Fibroblast of lung (primary cell): ENCODE measurements around the gene ARFGEF2. TPM values are rescaled to one million over a fixed set of nuclear protein-coding genes. Genes with fewer than 3 reads are reported as not detected.

Experiments used
- DNase-seq, 2 donors: peaks; one replicate each; pipeline versions ENCODE4 v3.0.0 to v3.0.0-alpha.2; 2010; ENCODE audit warnings: low read depth in 2 of 2
- H2AFZ ChIP-seq: 2 replicates; pipeline ENCODE4 v1.5.1; 2012; ENCODE audit warnings: low read length, control low read depth, inconsistent platforms
- H3K27ac ChIP-seq: 2 replicates; pipeline ENCODE4 v1.5.1; 2011; ENCODE audit warnings: low read length, control low read depth; ENCODE audit not compliant: insufficient read depth
- H3K27me3 ChIP-seq: 2 replicates; pipeline ENCODE4 v1.5.1; 2011; ENCODE audit warnings: mild to moderate bottlenecking, low read length; ENCODE audit not compliant: control insufficient read depth, insufficient read depth
- H3K36me3 ChIP-seq: 2 replicates; pipeline ENCODE4 v1.5.1; 2011; ENCODE audit warnings: low read length; ENCODE audit not compliant: control insufficient read depth, insufficient read depth
- H3K4me1 ChIP-seq: 2 replicates; pipeline ENCODE4 v1.5.1; 2011; ENCODE audit warnings: low read length; ENCODE audit not compliant: control insufficient read depth, insufficient read depth; ENCODE audit errors: extremely low read depth
- H3K4me2 ChIP-seq: 2 replicates; pipeline ENCODE4 v1.5.1; 2011; ENCODE audit warnings: low read length, control low read depth; ENCODE audit not compliant: insufficient read depth; ENCODE audit errors: extremely low read depth
- H3K4me3 ChIP-seq, 4 experiments: fragments of 200-600 bp in 1 of 4; sonication (generic) in 1 of 4; replicated peaks in 1 of 4; 2 replicates each; pipeline ENCODE4 v1.5.1; 2011 to 2016; ENCODE audit warnings: low read length in 4 of 4, low read depth in 3 of 4, mild to moderate bottlenecking in 3 of 4, control low read depth in 2 of 4, inconsistent platforms in 1 of 4, mixed read lengths in 1 of 4; ENCODE audit not compliant: insufficient read depth in 1 of 4; ENCODE audit errors: control extremely low read depth in 1 of 4
- H3K79me2 ChIP-seq: 2 replicates; pipeline ENCODE4 v1.5.1; 2012; ENCODE audit warnings: mild to moderate bottlenecking, low read length, inconsistent platforms; ENCODE audit not compliant: control insufficient read depth, insufficient read depth
- H3K9ac ChIP-seq: 2 replicates; pipeline ENCODE4 v1.5.1; 2011; ENCODE audit warnings: mild to moderate bottlenecking, low read length, control low read depth; ENCODE audit not compliant: insufficient read depth
- H3K9me3 ChIP-seq: 2 replicates; pipeline ENCODE4 v1.5.1; 2012; ENCODE audit warnings: low read depth, low read length; ENCODE audit not compliant: control insufficient read depth, insufficient read depth
- H4K20me1 ChIP-seq: 2 replicates; pipeline ENCODE4 v1.5.1; 2011; ENCODE audit warnings: low read length; ENCODE audit not compliant: control insufficient read depth, insufficient read depth; ENCODE audit errors: extremely low read depth
- EZH2 ChIP-seq: IDR thresholded peaks from 2 replicates; pipeline ENCODE4 v1.5.1; 2012; ENCODE audit warnings: low read length, control low read depth, mild to moderate bottlenecking; ENCODE audit errors: missing control alignments
- polyA plus RNA-seq, 2 donors: library from polyadenylated mRNA; depleted of rRNA in 1 of 2; stranded (reverse) in 1 of 2; unstranded in 1 of 2; fragments of >200 nt; gene quantifications; 2 replicates each; pipeline ENCODE4 v1.2.1, GENCODE V29; 2011 to 2012; ENCODE audit warnings: missing spikeins in 1 of 2
- total RNA-seq: library from RNA; depleted of rRNA; stranded (reverse); fragments of >200 nt; gene quantifications from 2 replicates; pipeline ENCODE4 v1.2.1, GENCODE V29; 2014
- TF ChIP-seq, protein P1 (sequence below), 2 donors: IDR thresholded peaks in 1 of 2; conservative IDR thresholded peaks in 1 of 2; 1 replicate in 1 of 2; 2 replicates in 1 of 2; pipeline ENCODE4 v1.5.1; 2011 to 2012; ENCODE audit warnings: low read length in 2 of 2, control low read depth in 1 of 2, inconsistent platforms in 1 of 2, low read depth in 1 of 2, mild to moderate bottlenecking in 1 of 2

Gene ARFGEF2
- total and polyA plus RNA-seq, 2 donors (not counting 1 experiment from before 2014, with no cell fraction given), result 17.3 to 42.8 TPM

DNA sequence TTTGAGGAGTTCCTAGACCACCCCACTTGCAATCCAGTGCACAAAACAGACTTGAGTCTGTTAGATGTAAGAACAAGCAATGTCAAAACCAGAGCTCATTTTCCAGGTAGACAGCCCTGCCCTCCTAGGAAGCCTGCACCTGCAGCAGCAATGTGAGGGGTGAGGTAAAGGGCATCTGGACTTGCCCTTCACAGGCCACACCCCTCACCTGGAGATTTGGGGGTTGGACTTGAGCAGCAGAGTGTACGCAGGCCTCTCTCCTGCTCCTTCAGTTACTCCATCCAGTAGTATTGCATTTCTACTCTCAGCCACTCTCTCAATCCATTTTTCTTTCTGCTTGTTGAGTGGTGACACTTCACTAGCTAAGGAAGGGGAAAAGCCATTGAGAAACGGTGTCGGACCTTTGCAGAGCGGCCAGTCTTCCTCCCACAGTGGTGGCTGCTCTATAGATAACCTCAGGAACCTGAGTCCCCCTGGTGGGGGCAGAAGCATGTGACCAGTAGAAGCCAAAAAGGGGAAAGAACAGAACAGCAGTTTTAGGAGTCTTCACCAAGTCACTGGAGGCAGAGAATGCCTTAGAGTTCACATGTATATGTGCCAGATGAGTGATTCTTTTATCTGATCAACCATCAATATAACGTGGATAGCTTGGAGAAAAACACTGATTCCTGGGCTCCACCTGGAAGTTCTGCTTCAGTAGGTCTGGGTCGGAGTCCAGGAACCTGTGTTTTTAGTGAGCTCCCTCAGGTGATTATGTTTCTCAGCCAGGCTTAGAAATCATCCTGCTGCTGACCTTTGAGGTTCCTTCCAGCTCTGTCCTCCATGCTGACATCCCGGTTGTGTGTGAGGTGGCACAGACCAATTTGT lies 28.0 kb downstream of the ARFGEF2 start:
- Histone ChIP-seq H3K79me2 (no peaks in the 10 kb centered on the region), H3K9ac (no peak overlapping the region), H4K20me1 (no peaks in the 10 kb centered on the region), H3K27ac (no peak overlapping the region), H3K4me2 (no peak overlapping the region), H3K4me3 (no peak overlapping the region), H2AFZ (no peak overlapping the region), H3K9me3 (no peaks in the 10 kb centered on the region), H3K36me3 (peaks cover 14% of the 10 kb centered on the region), H3K27me3 (no peaks in the 10 kb centered on the region), H3K4me1 (no peaks in the 10 kb centered on the region)
- TF ChIP-seq, protein P1, sequence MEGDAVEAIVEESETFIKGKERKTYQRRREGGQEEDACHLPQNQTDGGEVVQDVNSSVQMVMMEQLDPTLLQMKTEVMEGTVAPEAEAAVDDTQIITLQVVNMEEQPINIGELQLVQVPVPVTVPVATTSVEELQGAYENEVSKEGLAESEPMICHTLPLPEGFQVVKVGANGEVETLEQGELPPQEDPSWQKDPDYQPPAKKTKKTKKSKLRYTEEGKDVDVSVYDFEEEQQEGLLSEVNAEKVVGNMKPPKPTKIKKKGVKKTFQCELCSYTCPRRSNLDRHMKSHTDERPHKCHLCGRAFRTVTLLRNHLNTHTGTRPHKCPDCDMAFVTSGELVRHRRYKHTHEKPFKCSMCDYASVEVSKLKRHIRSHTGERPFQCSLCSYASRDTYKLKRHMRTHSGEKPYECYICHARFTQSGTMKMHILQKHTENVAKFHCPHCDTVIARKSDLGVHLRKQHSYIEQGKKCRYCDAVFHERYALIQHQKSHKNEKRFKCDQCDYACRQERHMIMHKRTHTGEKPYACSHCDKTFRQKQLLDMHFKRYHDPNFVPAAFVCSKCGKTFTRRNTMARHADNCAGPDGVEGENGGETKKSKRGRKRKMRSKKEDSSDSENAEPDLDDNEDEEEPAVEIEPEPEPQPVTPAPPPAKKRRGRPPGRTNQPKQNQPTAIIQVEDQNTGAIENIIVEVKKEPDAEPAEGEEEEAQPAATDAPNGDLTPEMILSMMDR (conservative IDR thresholded peaks at IDR 0.05 in 1 of 2, IDR thresholded peaks at IDR 0.05 in 1 of 2; ENCODE audit: low read depth in 1 of 2, low read length in 2 of 2), result no peak
- no peak for TF ChIP-seq EZH2
- DNase-seq, result no peak

DNA sequence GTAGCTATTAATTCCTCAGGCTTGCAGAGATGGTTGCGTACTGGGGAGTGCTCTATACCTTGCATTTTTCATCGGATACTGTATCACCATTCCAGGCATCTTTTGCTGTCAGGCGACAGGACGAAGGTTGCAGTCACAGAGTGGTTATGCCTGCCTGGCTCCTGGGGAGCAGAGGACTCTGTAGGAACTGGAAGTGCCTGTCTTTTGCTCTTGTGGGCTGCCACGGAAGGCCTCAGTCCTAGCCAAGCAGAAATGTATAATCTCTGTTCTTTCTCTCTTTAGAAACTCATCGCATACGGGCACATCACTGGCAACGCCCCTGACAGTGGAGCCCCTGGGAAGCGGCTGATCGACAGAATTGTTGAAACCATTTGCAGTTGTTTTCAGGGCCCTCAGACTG lies 29.5 kb downstream of the ARFGEF2 start:
- Histone ChIP-seq H3K79me2 (no peaks in the 10 kb centered on the region), H3K4me2 (no peak overlapping the region), H3K36me3 (peaks cover 16% of the 10 kb centered on the region), H3K27me3 (no peaks in the 10 kb centered on the region), H3K9ac (no peak overlapping the region), H3K4me3 (no peak overlapping the region), H3K4me1 (no peaks in the 10 kb centered on the region), H4K20me1 (no peaks in the 10 kb centered on the region), H3K9me3 (no peaks in the 10 kb centered on the region), H3K27ac (no peak overlapping the region), H2AFZ (no peak overlapping the region)
- DNase-seq, result no peak
- TF ChIP-seq, protein P1 (conservative IDR thresholded peaks at IDR 0.05 in 1 of 2, IDR thresholded peaks at IDR 0.05 in 1 of 2; ENCODE audit: low read depth in 1 of 2, low read length in 2 of 2), result no peak
- TF ChIP-seq EZH2, result no peak

DNA sequence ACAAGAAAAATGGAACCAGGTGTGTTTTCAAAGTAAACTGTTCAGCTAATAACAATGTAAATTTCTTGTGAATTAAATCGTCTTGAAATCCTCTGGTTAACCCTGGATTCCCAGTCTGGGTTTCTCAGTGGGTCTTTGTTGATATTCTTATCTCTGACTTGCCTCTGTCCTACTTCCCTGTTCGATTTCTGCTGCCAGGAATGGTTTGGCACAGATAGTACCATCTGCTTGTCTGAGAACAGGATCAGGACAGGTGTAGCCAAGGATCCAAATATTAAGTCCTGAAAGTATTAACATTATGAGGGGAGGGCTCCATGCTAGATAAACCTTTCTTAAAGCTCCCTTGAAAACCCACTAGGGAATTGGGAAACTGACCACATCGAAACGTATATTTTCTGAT lies 30.1 kb downstream of the ARFGEF2 start:
- DNase-seq, result no peak
- H3K36me3 ChIP-seq, result peaks cover 16% of the 10 kb centered on the region
- H3K27me3 ChIP-seq, result no peaks in the 10 kb centered on the region
- no peaks in the 10 kb centered on the region for H4K20me1 ChIP-seq
- no peak overlapping the region for H3K4me3 ChIP-seq
- H2AFZ ChIP-seq, result no peak overlapping the region
- H3K79me2 ChIP-seq, result no peaks in the 10 kb centered on the region
- no peak overlapping the region for H3K9ac ChIP-seq
- no peaks in the 10 kb centered on the region for H3K4me1 ChIP-seq
- H3K4me2 ChIP-seq, result no peak overlapping the region
- no peaks in the 10 kb centered on the region for H3K9me3 ChIP-seq
- TF ChIP-seq, protein P1 (conservative IDR thresholded peaks at IDR 0.05 in 1 of 2, IDR thresholded peaks at IDR 0.05 in 1 of 2; ENCODE audit: low read depth in 1 of 2, low read length in 2 of 2), result no peak
- no peak overlapping the region for H3K27ac ChIP-seq
